GM18502 (cell line): ENCODE data around the gene CHST14.
A peak's percentile ranks its signal among the peaks of the same experiment; 100 is the strongest.

Experiments
- ATAC-seq: cut with Tn5 transposase; IDR thresholded peaks from one replicate; pipeline ENCODE4 v1.9.1; 2021; ENCODE audit warnings: mild to moderate bottlenecking; ENCODE audit not compliant: unreplicated experiment, poor library complexity

CHST14 gene

DNA sequence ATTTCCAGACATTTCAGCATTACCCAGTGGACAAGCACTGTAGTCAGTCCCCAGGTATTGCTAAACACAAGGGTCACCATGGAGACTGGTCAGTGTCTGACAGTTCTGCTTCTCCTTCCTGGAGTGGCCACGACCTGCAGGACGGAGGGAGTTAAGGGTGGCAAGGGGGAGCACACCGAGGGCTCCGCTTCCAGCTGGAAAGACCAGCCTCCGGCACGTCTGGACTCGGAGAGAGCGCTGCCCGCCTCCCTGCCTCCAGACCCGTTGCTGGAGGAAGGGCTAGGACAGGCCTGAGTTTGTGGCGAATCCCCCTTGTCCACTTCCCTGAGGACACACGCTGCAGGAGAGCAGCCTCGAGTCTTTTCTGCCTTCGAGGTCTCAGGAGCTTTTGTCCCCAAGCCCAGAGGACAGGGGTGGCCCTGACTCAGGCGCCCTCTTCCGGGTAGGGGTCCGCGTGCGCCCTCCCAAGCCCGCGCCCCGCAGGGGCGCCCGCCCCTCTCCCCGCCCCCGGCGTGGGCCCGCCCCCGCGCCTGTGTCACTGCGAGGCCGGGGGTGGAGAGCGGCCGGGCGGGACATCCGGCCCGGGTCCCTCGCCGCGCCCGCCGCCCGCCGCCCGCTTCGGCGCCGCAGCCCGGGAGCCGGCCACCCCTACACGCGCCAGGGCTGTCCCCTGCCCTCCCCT lies at the start of gene CHST14:
Gene CHST14, plus strand, starts transcription at position 562 of the 682 bp plus-strand sequence. CDS start 230 bp downstream, outside the sequence.
- peak; percentile 68 for ATAC-seq

GRCh38 chr15:40421246-40422157 lies 49.3 kb upstream of the CHST14 start:
- peak; percentile 72 for ATAC-seq

- no peak for ATAC-seq
Measured at GRCh38 chr15:40424483-40425115, 46.2 kb upstream of the CHST14 start.

DNA sequence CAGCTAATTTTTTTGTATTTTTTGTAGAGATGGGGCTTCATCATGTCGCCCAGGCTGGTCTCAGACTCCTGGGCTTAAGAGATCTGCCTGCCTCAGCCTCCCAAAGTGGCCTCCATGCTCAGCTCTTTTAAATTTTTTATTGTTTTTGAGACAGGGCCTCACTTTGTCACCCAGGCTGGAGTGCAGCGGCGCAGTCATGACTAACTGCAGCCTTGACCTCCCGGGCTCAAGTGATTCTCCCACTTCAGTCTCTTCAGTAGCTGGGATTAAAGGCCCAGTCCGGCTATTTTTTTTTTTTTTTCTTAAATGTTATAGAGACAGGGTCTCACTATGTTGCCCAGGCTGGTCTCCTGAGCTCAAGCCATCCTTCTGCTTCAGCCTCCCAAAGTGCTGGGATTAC lies 45.1 kb upstream of the CHST14 start:
- no peak for ATAC-seq

DNA sequence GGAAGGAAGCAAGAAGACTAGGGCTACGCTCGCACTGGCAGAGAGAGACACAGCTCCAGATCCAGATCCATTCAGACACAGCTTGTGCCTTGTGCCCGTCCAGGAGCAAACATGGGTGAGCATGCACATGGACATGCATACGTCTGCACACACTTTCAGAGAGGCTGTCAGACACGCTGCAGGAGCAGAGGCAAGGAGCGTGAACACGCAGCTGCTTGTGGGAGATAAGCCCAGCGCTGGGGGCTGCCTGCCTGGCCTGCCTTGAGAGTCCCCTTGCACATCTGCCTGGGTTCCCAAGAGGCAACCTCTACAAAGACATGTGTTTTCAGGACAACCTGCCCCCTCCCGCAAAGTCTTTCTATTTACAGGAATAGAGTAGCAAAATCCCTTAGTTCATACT lies 43.6 kb upstream of the CHST14 start:
- ATAC-seq = no peak

DNA sequence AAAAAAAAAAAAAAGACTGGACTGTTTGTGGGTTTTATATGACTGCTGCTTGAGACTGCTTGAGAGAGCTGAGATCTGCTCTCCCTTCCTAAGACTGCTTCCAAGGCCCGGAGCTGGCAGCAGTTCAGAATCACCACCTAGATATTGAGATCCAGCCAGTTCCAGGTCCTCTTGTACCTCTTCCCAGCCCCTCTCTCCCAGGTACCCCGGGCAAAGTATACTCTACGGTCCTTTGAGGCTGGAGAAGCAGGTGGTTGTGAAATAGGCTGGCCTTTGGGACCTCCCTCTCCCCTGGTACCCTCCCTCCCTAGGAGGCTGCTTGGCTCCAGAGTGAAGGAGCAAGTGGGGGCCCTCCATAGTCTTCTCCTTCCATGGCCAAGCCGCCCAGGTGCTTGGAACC lies 42.6 kb upstream of the CHST14 start:
- no peak for ATAC-seq

DNA sequence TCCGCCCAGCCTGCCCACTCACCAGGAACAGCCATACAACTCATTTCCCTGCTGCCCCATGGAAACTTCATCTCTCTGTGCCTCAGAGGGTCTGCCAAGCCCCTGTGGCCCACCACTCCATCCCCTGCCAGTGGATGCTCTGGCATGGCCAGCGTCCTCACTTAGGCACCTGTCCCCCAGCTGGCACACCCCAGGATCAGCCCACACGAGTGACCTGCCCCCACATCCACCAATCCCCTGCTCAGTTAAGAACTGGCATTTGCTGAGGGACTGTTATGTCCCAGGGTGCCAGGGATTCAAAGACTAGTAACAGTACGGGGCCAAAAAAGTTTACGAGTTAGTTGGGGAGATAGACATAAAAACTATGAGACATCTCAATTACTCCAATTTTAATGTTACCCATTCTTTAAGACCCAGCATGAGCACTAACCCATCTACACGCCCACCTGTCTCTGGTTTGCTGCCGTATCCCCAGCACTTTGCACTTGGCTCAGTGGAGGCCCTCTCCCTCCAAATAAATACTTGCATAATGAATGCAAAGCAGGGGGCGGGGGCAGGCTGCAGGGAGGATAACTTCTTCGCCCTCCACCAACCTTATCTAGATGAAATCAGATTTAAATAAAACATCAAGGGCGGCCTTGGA lies 41.6 kb upstream of the CHST14 start:
- ATAC-seq = no peak

DNA sequence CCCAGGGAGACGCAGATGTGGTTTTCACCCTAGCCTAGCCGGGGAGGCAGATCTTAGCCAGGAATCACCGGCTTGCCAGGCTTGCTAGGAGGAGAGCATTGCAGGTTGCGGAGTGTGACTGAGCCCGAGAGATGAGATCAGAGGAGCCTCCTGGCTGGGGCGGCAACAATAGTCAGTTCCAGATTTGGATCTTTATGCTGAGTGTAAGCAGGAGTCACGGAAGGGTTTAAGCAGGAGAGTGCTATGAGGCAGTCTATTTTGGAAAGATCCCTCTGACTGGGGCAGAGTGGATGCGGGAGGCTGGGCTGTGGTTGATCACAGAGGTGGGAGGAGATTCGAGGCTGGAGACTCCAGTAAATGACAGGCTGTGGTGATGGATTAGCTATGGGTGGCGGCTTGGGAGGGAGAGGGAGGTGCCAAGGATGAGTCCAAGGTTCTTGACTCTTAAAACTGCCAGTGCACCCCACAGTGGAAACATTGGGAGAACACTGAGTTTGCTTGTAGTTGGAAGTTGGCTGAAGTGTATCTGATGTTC lies 40.4 kb upstream of the CHST14 start:
- ATAC-seq = no peak

GRCh38 chr15:40435023-40435709 lies 35.6 kb upstream of the CHST14 start:
- ATAC-seq = no peak

DNA sequence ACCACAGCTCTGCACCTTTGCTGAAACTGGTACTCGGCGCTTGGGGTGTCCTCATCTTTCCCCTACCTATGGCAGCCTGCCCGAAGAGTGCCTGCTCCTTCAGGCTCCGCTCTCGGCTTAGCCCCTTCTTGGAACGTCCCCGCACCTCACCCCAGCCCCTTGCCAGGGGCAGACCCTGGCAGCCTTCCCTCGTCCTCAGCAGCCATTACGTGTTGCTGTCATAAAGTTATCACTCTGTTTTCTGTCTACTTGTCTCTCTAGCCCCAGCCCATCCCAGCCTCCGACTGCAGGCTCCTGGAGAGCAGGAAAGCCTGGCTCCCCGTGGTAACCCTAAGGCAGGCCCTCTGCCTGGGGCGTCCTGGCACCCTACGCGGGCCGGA lies 35.1 kb upstream of the CHST14 start:
- ATAC-seq = no peak

DNA sequence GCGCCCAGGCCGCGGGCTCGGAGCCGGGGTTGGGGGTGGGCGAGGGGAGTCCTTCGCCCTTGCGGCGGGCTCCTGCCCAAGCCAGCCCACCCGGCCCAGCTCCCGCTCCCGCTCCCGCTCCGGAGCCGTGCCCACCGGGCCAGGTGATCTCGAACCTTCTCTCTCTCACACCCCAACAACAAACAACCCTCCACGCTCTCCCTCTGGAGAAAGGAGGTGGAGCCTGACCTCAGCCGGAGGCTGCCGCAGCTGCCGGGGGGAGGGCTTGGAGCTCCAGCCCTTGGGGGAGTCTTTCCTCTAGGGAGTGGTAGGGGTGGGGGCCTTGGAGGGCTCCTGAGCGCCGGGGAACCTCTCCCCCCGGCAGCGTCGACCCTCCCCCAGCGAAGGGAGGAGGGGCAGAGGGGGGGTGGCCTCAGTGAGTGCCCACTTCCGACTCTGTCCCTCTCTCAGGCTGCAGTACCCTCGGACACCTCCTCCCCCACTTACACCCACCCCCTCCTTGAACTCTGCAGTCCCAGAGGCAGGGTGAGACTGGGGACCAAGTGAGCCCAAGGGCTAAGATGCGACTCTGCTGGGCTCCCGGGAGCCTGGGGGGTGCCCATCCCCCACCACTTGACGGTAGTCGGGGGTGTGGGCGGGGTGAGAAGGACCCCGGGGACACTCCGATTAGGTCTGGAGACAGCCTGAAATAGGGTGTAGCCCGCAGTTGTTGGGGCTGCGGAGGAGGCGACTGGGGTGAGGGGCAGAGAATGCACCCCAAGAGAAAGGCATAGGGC lies 34.5 kb upstream of the CHST14 start:
- ATAC-seq = no peak

GRCh38 chr15:40436892-40437751 lies 33.7 kb upstream of the CHST14 start:
- ATAC-seq = no peak

GRCh38 chr15:40437752-40438687 lies 32.8 kb upstream of the CHST14 start:
- no peak for ATAC-seq

DNA sequence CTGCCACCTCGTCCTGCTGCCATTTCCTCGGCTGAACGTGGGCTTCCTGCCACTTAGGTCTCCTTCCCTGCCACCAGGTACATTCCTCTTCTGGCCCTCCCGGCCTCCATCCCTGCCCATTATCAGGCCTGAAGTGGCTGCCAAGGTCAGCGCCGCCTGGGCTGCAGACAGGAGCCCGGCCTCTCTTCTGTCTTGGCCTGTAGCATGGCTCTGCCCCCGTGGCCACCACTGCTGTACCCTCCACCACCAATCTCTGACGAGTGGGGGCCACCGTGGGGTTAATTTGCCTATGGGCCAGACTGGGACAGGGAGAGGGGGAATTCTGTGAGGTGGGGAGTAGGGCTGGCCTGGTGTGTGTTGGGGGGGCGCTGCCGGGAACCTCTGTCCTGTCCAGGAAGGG lies 32.1 kb upstream of the CHST14 start:
- no peak for ATAC-seq

- ATAC-seq = no peak
Measured at GRCh38 chr15:40439461-40439959, 31.3 kb upstream of the CHST14 start.

GRCh38 chr15:40439960-40440742 lies 30.6 kb upstream of the CHST14 start:
- no peak for ATAC-seq
